GM12878 (cell line): ENCODE data around the gene RIOK1. TPM values are rescaled to one million over a fixed set of nuclear protein-coding genes. Genes with fewer than 3 reads are reported as not detected.

Experiments used
- ATAC-seq: fragments of 200-7000 bp; cut with Tn5 transposase; 3 replicates; pipeline ENCODE4 v1.9.1; 2020; ENCODE audit warnings: mild to moderate bottlenecking, moderate library complexity
- BruUV-seq: library from RNA; stranded (reverse); fragments of 400-500 nt; replicated peaks from 2 replicates; lab custom pipeline; 2021; lab: Mats Ljungman, UMichigan
- CTCF ChIA-PET: fragments of 300-600 bp; sonication (Branson Sonifier 250); formaldehyde crosslinking; extraction: SDS; loops from one replicate; lab custom pipeline; 2021; ENCODE audit warnings: inconsistent platforms; lab: Yijun Ruan, JAX
- POLR2A ChIA-PET: fragments of 350-600 bp; formaldehyde crosslinking; extraction: SDS; loops from one replicate; lab custom pipeline; 2021; ENCODE audit warnings: inconsistent platforms; lab: Charles Lee
- RAD21 ChIA-PET: fragments of 300-600 bp; sonication (Branson Sonifier 250); formaldehyde crosslinking; loops from one replicate; lab custom pipeline; 2023; ENCODE audit warnings: antibody characterized with exemption; ENCODE audit not compliant: unreplicated experiment; lab: Charles Lee
- SMC1A ChIA-PET: fragments of 300-600 bp; sonication (Branson Sonifier 250); formaldehyde crosslinking; loops from one replicate; lab custom pipeline; 2023; ENCODE audit not compliant: unreplicated experiment, uncharacterized antibody; lab: Charles Lee
- DNase-seq: peaks from one replicate; pipeline ENCODE4 v3.0.0-alpha.2; 2011; ENCODE audit warnings: low read depth, low spot score
- FAIRE-seq: peaks from 3 replicates; lab custom pipeline; 2011; peaks lifted over from hg19 to GRCh38; lab: Jason Lieb, UNC
- H2AFZ ChIP-seq: 2 replicates; pipeline ENCODE4 v1.6.0; 2011; ENCODE audit warnings: low read depth, low read length, control low read depth; ENCODE audit not compliant: control insufficient read depth
- H3K27ac ChIP-seq: 2 replicates; pipeline ENCODE4 v1.5.1; 2011; ENCODE audit warnings: control low read depth; ENCODE audit not compliant: control insufficient read depth, insufficient read depth
- H3K27me3 ChIP-seq, 2 experiments: replicated peaks in 1 of 2; 2 replicates each; pipeline versions ENCODE4 v1.6.0 to v1.6.1; 2011; ENCODE audit warnings: low read length in 1 of 2; ENCODE audit not compliant: control insufficient read depth in 2 of 2, insufficient read depth in 2 of 2
- H3K36me3 ChIP-seq, 2 experiments: 2 replicates each; pipeline ENCODE4 v1.5.1; 2011; ENCODE audit warnings: low read length in 1 of 2; ENCODE audit not compliant: control insufficient read depth in 2 of 2, insufficient read depth in 2 of 2
- H3K4me1 ChIP-seq: 2 replicates; pipeline ENCODE4 v1.6.1; 2011; ENCODE audit warnings: mild to moderate bottlenecking, low read length, moderate library complexity, mixed read lengths; ENCODE audit not compliant: control insufficient read depth, insufficient read depth
- H3K4me2 ChIP-seq: 2 replicates; pipeline ENCODE4 v1.6.0; 2011; ENCODE audit warnings: control low read depth; ENCODE audit not compliant: control insufficient read depth, insufficient read depth
- H3K4me3 ChIP-seq: fragments of 200-600 bp; sonication (generic); 2 replicates; pipeline ENCODE4 v1.5.1; 2016
- H3K79me2 ChIP-seq: 2 replicates; pipeline ENCODE4 v1.6.0; 2011; ENCODE audit warnings: low read length; ENCODE audit not compliant: control insufficient read depth, insufficient read depth
- H3K9ac ChIP-seq: 2 replicates; pipeline ENCODE4 v1.8.0; 2011; ENCODE audit warnings: low read length, control low read depth, mixed read lengths; ENCODE audit not compliant: control insufficient read depth, insufficient read depth
- H3K9me3 ChIP-seq: replicated peaks from 3 replicates; pipeline ENCODE4 v1.5.1; 2011; ENCODE audit warnings: mild to moderate bottlenecking, low read length; ENCODE audit not compliant: control insufficient read depth, insufficient read depth
- H4K20me1 ChIP-seq: 2 replicates; pipeline ENCODE4 v1.6.0; 2011; ENCODE audit not compliant: control insufficient read depth, insufficient read depth
- ATF2 ChIP-seq: IDR thresholded peaks from 2 replicates; pipeline ENCODE4 v1.6.1; 2012; ENCODE audit warnings: low read length, inconsistent platforms
- CHD1 ChIP-seq: IDR thresholded peaks from 2 replicates; pipeline ENCODE4 v1.6.1; 2012; ENCODE audit warnings: low read depth, low read length, improper control_type of control experiment
- CTCF ChIP-seq, 3 experiments: IDR thresholded peaks in 2 of 3; conservative IDR thresholded peaks in 1 of 3; 2 replicates each; pipeline ENCODE4 v1.5.1; 2011; ENCODE audit warnings: low read depth in 3 of 3, low read length in 3 of 3, mild to moderate bottlenecking in 3 of 3, control low read depth in 2 of 3, moderate library complexity in 2 of 3, inconsistent platforms in 1 of 3, mixed read lengths in 1 of 3; ENCODE audit not compliant: control insufficient read depth in 2 of 3, insufficient read depth in 1 of 3; ENCODE audit errors: extremely low read depth in 1 of 3
- MAX ChIP-seq: IDR thresholded peaks from 2 replicates; pipeline ENCODE4 v1.6.1; 2012; ENCODE audit warnings: low read depth, low read length, improper control_type of control experiment
- MXI1 ChIP-seq: fragments of 150-350 bp; IDR thresholded peaks from 2 replicates; pipeline ENCODE4 v1.6.1; 2011; ENCODE audit warnings: low read depth, mild to moderate bottlenecking, inconsistent platforms, low read length, improper control_type of control experiment
- NFYA ChIP-seq: IDR thresholded peaks from 2 replicates; pipeline ENCODE4 v1.6.1; 2011; ENCODE audit warnings: low read depth, mild to moderate bottlenecking, low read length, improper control_type of control experiment, borderline replicate concordance
- NR2C1 ChIP-seq: fragments of 450-650 bp; IDR thresholded peaks from 2 replicates; pipeline ENCODE4 v1.6.1; 2017; ENCODE audit warnings: antibody characterized with exemption, mild to moderate bottlenecking, moderate library complexity
- REST ChIP-seq: IDR thresholded peaks from 2 replicates; pipeline ENCODE4 v1.6.1; 2012; ENCODE audit warnings: mild to moderate bottlenecking, low read depth, low read length
- SMARCA5 ChIP-seq: fragments of 450-650 bp; IDR thresholded peaks from 2 replicates; pipeline ENCODE4 v1.6.1; 2017; ENCODE audit warnings: mild to moderate bottlenecking
- TCF12 ChIP-seq: IDR thresholded peaks from 2 replicates; pipeline ENCODE4 v1.6.1; 2011; ENCODE audit warnings: low read depth, mild to moderate bottlenecking, low read length
- YBX1 ChIP-seq: fragments of 450-650 bp; IDR thresholded peaks from 2 replicates; pipeline ENCODE4 v1.6.1; 2016; ENCODE audit warnings: antibody characterized with exemption
- WGBS: methylation state at CpG from one replicate; pipeline ENCODE4 v1.1.6; 2016; ENCODE audit warnings: low lambda C conversion rate; ENCODE audit not compliant: insufficient replicate concordance, insufficient coverage; ENCODE audit errors: missing lambda C conversion rate; 5-methylcytosine and 5-hydroxymethylcytosine counted together
- in situ Hi-C: fragments of 300-500 bp; cut with MboI; formaldehyde crosslinking; loops from 9 replicates; pipeline ENCODE4 v1.14.3; 2018; ENCODE audit warnings: mixed read lengths
- intact Hi-C: fragments of 100-400 bp; cut with micrococcal nuclease; formaldehyde crosslinking; loops from one replicate; pipeline ENCODE4 v1.14.2; 2022; ENCODE audit not compliant: unreplicated experiment
- polyA plus RNA-seq, 11 experiments: library from polyadenylated mRNA; depleted of rRNA in 4 of 11; unstranded in 6 of 11; stranded (reverse) in 5 of 11; fragments of >200 nt; fragmentation: Nextera tagmentation in 4 of 11; fragmentation: Illumina TruSeq in 1 of 11; extraction: Ambion mirVana in 4 of 11; extraction: Trizol in 1 of 11; gene quantifications; 1 replicate in 1 of 11; 2 replicates in 10 of 11; pipeline versions ENCODE4 v1.2.1 to v1.2.3, GENCODE V29; 2011 to 2016; ENCODE audit warnings: inconsistent platforms in 2 of 11, missing spikeins in 2 of 11, low read depth in 1 of 11
- total RNA-seq, 4 experiments: library from RNA; depleted of rRNA in 3 of 4; stranded (reverse); fragments of >200 nt in 3 of 4; fragmentation: Illumina TruSeq in 1 of 4; extraction: Trizol in 1 of 4; gene quantifications; 2 replicates each; pipeline versions ENCODE4 v1.2.1 to v1.2.3, GENCODE V29; 2013 to 2021

The RIOK1 gene
- total and polyA plus RNA-seq, 10 of the 15 experiments (the other 5 are each of a cell fraction or from before 2014, with no cell fraction given): 16.1 to 44.6 (median 33.7) TPM

- TF ChIP-seq ATF2: no peak
- TF ChIP-seq NFYA: no peak
- TF ChIP-seq CHD1: no peak
- no peak for TF ChIP-seq YBX1
- TF ChIP-seq, all 136 proteins: peak for 0
Observed at GRCh38 chr6:7411328-7411727, 21.7 kb downstream of the RIOK1 start (continued).

- BruUV-seq: no TSS peak
- in situ Hi-C loops (no loop called here), intact Hi-C loops (no loop called here)
- RAD21 ChIA-PET: no interaction called here
- H3K4me3 ChIP-seq: no peak overlapping the region
- H3K4me2 ChIP-seq: no peak overlapping the region
- ATAC-seq (no peak), DNase-seq (no peak), FAIRE-seq (no peak)
- no peak overlapping the region for H3K9ac ChIP-seq
- CTCF ChIA-PET: no interaction called here
- no peak overlapping the region for H2AFZ ChIP-seq
- SMC1A ChIA-PET: no interaction called here
- WGBS: 90% methylated on average over 2 of the region's 2 CpGs
- H3K27me3 ChIP-seq: no peaks in the 10 kb centered on the region
- no peaks in the 10 kb centered on the region for H3K4me1 ChIP-seq
- H3K27ac ChIP-seq: no peak overlapping the region
- no peaks in the 10 kb centered on the region for H4K20me1 ChIP-seq
- no peaks in the 10 kb centered on the region for H3K79me2 ChIP-seq
- POLR2A ChIA-PET: no interaction called here
- no peaks in the 10 kb centered on the region for H3K9me3 ChIP-seq
- peaks cover 13 to 36% of the 10 kb centered on the region in 2 experiments for H3K36me3 ChIP-seq
- no peak for TF ChIP-seq MXI1
- TF ChIP-seq NR2C1: no peak
- TF ChIP-seq SMARCA5: no peak
- TF ChIP-seq REST: no peak
- no peak for TF ChIP-seq CTCF (IDR thresholded peaks at IDR 0.05 in 2 of 3, conservative IDR thresholded peaks at IDR 0.05 in 1 of 3; ENCODE audit: control insufficient read depth in 2 of 3, extremely low read depth in 1 of 3, insufficient read depth in 1 of 3, low read depth in 3 of 3, low read length in 3 of 3)
- no peak for TF ChIP-seq TCF12
- no peak for TF ChIP-seq MAX
Observed at GRCh38 chr6:7413151-7413823, 23.7 kb downstream of the RIOK1 start.
